GM18868 (cell line): ENCODE results near the gene NCBP2.
"Not testable (repeated sequence)": the region's sequence is repeated elsewhere in the genome, so short reads cannot be mapped to it uniquely, and the experiment has no call there.

Experiments used
- ATAC-seq: cut with Tn5 transposase; IDR thresholded peaks from one replicate; pipeline ENCODE4 v1.9.1; 2021; ENCODE audit warnings: mild to moderate bottlenecking, moderate library complexity; ENCODE audit not compliant: unreplicated experiment

Gene NCBP2

DNA sequence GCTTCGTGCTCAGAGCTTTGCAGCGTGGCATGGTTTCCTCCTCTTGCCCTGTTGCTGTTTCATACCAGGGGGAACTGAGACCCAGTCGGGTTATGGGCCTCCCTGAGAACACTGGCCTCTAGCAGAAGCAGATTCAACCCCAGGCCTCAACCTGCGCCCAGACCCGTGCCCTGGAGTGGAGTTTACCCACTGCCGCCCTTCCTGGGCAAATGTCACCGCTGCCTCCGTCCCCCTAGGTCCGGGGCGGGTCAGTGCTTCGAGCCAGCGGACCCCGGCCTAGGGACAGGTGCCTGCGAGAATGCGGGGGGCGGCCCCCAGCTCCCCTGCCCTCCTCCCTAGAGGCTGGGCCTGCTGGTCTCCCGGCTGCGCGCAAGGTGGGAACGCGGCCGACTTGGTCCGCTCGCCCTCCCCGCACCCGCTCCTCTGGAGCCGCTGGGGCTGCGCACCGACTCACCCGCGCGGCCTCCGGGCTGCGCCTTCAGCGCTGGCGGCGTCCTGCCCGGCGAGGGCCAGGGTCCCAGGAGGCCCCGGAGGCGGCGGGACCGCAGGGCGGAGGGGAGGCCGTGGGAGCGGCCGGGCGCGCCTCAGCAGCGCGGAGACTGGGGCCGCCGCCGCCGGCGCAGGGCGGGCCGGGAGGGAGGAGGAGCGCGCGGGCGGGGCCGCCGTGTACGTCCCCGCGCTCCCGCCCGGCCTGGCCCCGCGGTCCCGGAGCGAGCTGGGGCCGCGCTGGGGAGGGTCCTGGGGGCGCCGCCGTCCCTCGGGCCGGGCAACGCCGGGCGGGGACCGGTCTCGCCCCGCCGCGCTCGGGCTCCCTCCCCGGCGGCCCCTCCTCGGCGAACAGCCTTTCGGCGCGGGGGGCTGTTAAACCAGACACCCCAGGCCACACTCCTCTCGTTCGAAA lies 26.2 kb upstream of the NCBP2 start, which contains the start of gene PIGZ:
PIGZ (minus strand) TSS at position 601 of the 901 bp plus-strand sequence. CDS start 16,802 bp downstream, outside the sequence.
- ATAC-seq, result peak; percentile 62

DNA sequence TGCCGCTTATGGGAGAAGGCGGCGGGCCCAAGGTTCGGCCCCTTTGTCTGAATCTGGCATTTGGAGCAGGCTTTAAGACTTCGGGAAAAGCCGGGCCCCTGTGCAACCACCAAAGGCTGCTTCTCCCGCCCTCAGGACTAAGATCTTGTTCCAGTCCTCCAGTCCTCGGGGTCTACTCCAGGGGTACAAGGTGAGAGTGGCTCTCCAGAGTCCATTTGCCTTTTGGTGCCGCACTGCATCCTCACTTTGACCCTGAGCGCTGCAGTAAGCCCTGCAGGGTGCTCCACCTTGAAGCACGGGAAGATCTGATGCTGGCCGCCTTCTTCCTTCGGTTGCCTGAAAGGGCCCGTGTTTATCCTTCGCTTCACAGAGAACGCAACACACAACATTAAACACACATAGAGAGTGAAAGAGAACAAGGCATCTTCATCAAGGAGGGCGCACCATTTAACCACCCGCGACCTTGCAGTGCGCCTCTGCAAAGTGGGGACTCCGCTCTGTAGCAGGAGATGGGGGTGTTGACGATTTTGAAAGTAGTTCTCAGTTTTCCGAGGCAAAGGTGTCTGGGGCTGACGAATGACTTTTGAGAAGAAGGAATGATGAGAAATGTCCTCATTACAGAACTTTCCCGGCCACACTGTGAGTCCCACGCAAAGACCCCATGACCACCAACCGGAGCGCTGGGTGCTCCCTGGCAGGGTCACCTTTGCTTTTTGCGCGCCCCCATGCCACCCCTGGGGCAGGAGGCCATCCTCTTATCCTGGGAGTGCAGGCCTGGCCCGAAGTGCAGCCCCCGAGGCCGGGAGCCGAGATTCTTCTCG lies 25.3 kb upstream of the NCBP2 start:
- no peak for ATAC-seq

DNA sequence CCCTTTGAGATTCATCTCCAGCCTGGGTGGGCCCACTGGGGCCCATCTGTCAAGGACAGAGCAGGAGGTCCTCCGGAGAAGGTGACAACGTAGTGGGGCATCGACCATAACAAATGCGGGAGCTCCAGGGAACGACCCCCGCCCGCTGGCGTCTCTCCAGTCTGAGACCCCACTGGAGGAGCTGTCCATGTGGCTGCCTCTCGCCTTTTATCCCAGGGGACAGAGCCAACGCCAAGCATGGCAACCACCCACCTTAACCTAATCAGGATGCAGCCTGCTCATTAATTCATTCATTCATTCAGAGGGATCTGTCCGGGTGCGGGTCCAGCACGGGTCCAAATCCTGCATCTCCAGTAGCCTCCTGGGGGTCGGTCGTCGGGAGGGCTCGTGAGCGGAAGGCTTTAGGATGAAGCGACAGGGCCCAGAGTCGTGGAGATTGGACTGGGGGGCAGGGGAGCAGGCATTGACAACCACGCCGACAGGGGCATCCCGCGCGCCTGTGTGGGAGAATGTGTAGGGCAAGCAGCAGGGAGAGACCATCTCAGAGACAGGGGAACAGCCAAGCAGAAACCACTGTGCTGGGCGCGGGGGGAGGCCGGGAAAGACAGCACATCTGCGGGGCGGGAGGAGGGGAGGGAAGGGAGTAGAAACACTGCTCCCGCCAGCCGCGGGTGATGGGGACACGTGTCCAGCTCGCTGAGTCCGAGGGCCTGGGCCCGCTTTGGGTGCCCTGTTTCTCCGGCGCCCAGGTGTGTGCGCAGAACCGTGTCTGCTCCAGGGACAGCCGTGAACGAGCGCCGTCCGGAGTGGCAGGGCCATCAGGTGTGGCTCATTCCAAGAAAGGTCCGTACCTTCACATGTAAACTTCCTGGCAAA lies 24.4 kb upstream of the NCBP2 start:
- ATAC-seq, result no peak

DNA sequence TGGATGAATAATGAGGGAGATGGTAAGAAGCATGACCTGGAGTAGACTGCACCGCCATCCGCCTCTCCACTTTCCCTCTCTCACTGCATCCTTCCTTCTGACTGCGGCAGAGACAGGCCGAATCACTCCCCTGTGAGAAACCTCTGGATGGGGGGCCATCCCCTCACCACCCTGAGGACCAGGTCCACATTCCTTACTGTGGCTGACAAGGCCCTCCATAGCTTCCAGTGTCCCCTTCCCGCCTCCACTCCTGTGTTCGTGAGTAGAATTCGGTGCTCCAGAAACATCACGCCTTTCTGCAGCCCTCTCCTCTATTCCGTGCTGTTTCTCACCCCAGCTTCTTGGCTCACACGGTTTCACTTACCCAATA lies 23.5 kb upstream of the NCBP2 start:
- ATAC-seq, result no peak

DNA sequence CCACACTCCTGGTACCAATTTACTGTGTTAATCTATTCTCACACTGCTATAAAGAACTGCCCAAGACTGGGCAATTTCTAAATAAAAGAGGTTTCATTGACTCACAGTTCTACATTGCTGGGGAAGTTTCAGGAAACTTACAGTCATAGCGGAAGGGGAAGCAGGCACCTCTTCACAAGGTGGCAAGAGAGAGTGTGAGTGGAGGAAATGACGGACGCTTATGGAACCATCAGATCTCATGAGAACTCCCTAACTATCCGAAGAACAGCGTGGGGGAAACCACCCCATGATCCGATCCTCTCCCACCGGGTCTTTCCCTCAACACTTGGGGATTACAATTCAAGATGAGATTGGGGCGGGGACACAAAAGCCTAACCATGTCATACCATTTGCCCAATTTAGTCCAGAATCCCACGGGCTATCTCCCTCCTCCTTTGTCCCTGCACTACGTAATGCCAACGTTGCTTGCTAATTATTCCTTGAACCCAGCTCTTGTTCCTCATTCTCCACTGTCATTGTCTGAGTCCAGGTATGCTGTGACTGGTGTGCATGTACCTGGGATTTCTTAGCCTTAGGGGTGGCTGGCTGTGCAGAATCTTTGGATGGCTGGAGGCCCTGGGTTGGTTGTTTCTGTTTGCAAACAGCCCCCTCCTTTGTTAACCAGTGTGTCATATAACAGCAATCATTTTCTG lies 22.9 kb upstream of the NCBP2 start:
- ATAC-seq, result no peak

DNA sequence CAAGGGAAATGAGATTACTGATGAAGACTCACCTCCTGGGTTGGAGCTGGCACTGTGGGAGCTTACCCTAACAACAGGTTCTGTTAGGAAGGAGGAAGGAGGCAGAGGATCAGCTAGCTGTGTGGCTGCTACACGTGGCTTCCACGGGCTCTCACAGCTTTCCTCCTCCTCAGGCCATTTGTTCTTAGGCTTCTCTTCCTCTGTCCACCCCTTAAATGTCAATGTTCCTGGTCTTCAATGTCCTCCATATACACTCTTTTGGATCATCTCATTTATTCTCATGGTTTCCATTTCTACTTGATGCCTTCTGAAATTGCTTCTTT lies 21.3 kb upstream of the NCBP2 start:
- ATAC-seq, result no peak

DNA sequence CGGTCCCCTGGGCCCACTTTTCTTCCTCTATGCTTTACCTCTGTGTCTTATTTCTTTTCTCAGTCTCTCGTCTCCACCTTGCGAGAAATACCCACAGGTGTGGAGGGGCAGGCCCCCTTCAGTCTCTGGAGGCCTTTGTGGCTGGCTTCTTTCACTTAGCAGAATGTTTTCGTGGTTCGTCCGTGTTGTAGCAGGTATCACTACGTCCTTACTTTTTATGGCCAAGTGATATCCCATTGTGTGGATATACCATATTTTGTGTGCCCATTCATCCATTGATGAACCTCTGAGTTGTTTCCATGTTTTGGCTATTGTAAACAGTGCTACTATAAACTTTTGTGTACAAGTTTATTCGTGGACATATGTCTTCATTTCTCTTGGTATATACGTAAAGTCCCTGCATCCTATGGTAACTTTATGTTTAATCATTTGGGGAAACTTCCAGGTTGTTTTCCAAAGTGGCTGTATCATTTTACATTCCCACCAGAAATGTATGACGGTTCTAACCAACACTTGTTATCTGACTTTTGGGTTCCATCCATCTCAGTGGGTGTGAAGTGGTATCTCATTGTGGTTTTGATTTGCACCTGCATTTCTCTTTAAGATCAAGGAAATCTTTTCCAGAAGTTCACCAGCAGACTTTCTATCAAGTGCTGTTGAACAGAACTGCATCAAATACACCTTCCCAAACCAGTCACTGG lies 20.8 kb upstream of the NCBP2 start:
- ATAC-seq, result no peak

DNA sequence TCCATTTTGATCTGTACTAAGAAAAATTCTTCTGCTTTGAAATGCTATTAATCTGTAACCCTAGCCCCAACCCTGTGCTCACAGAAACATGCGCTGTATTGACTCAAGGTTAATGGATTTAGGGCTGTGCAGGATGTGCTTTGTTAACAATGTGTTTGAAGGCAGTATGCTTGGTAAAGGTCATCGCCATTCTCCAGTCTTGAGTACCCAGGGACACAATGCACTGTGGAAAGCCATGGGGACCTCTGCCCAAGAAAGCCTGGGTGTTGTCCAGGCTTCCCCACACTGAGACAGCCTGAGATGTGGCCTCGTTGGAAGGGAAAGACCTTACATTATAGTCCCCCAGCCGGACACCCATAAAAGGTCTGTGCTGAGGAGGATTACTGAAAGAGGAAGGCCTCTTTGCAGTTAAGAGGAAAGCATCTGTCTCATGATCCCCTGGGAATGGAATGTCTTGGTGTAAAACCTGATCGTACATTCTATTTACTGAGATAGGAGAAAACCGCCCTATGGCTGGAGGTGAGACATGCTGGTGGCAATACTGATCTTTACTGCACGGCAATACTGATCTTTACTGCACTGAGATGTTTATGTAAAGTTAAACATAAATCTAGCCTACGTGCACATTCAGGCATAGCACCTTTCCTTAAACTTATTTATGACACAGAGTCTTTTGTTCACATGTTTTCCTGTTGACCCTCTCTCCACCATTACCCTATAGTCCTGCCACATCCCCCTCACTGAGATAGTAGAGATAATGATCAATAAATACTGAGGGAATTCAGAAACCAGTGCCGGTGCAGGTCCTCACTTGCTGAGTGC lies 20.0 kb upstream of the NCBP2 start:
- ATAC-seq, result no peak

DNA sequence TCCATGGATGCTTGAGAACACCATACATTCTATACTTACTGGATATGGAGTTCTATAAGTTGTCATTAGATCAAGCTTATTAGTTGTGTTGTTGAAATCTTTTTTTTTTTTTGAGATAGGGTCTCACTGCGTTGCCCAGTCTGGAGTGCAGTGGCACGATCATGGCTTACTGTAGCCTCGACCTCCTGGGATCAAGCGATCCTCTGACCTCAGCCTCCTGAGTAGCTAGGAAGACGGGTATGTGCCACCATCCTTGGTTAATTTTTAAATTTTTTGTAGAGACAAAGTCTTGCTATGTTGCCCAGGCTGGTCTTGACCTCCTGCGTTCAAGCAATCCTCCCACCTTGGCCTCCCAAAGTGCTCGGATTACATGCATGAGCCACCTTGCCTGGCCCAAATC lies 12.5 kb upstream of the NCBP2 start:
- no peak for ATAC-seq

DNA sequence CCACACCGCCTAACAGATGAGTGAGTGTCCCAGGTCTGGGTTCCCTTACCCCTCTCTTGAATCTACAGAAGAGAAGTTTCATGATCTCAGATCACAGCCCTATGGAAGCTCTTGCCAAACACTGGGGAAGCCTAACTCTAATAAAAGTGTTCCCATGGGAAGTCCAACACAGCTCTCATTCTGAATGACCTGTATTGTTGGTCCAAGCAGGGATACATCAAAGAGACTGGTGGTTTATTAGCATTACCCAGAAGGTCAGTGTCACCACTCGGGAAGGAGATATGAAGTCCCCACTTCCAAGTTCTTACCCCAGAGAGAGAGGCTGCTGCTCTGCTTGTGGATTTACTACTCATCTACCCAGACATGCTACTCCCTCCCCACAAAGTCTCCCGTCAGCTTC lies 9.0 kb upstream of the NCBP2 start:
- ATAC-seq, result no peak

DNA sequence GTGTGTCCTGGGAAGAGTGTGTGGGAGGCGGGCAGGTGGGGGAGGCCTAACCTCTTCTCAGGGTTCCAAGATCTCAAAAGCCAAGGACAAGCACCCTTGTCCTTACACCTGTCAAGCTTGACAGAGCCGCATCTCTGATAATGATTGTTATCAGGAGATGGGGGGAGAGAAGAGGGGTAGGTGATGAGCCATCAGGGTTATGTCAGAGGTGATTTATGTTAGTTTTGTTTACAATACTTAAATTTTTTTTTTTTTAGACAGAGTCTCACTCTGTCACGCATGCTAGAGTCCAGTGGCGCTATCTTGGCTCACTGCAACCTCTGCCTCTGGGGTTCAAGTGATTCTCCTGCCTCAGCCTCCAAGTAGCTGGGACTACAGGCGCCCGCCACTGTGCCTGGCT lies 7.4 kb upstream of the NCBP2 start:
- ATAC-seq, result no peak

DNA sequence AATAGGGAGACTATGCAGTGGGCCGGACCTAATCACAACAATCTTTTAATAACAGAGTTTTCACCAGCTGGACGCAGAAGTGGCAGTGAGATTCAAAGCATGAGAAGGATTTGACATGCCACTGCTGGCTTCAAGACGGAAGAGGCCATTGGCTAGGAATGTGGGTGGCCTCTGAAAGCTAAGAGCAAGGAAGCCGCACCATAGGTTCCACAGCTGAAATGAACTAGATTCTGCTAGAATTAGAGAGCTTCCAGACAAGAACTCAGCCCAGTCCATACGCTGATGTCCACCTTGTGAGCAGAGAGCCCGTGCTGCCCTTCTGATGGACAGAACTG lies 6.9 kb upstream of the NCBP2 start:
- no peak for ATAC-seq

DNA sequence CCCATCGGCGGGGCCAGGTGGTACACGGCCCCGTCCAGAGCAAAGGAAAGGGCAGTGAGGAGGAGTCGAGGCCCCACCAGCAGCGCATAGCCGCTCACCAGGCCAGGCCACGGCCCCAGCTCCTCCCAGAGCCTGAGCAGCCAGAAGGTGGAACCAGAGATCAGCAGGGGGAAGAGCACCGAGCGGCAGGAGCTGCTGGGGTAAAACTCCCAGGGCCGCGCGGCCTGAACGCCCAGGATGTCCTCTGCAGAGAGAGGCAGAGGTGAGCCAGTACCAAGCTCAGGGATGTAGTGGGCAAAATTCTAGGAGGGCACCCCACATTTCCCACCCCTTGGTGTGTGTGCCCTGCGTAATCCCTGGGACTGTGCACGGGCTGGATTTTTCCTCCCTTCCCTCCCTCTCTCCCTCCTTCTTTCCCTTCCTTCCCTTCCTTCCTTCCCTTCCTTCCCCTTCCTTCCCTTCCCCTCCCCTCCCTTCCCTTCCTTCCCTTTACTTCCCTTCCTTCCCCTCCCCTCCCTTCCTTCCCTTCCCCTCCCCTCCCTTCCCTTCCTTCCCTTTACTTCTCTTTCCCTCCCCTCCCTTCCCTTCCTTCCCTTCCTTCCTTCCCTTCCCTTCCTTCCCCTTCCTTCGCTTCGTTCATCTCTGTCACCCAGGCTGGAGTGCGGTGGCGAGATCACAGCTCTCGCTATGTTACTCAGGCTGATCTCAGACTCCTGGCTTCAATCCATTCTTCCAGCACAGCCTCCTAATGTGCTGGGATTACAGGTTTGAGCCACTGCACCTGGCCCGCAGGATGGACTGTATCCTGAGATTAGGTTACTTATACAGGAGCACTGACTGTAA lies 6.3 kb upstream of the NCBP2 start:
- ATAC-seq, result no peak

DNA sequence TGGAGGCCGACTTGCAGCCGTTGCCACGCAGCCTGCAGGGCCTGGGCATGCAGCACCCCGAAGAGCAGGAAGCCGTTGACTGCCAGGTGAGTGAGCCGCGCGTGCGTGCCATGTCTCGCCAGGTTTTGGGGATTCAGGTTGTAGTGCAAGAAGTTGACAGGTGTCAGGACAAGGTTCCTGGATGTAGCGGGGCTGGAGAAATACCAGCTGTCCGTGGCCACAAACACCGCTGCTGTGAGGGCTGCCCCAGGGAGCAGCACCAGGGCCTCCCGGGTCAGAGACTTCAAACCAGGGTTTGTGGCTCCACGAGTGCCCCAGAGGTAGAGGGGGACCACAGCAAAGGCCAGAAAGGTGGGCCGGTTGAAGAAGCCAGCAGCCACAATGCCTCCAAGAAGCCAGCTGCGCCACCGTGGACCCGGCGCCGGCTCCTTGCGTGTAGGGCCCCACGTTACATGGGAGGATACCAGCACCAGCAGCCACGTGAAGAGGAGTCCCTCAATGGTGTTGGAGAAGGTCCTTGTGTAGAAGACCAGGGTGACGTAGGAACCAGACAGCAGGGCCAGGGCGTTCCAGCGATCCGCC lies 5.6 kb upstream of the NCBP2 start:
- ATAC-seq, result no peak

DNA sequence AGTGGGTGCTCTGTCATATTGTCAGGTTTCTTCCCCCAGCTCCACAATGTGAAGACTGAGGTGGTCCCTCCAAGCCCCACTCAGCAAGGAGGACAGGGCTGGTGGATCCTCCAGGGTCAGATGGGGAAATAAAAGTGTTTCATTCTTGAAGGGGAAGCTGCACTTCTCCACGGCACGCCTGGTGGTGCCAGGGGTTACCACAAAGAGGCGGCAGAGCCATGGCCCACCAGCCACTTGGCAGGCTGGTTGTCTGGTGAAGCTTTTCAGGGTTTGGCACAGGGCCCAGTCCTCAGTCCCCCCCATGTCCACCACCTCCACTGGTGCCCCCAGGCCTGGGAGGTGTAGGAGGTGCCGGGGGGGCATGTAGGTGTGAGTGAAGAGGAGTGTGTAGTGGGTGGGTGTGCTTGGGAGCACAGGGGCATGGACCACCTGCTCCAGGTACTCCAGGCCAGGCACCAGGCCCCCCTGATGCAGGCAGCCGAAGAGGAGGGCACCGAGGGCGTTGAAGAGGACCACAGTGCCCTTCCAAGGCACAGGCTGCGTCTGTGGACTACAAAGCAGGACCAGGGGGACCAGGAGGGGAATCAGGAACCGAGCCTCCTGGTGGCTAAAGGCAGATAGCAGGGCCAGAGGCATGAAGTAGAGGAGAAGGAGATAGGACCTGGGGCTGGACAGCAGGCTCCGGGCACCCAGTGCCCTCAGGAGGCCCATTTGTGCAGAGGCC lies 5.0 kb upstream of the NCBP2 start:
- ATAC-seq, result no peak

DNA sequence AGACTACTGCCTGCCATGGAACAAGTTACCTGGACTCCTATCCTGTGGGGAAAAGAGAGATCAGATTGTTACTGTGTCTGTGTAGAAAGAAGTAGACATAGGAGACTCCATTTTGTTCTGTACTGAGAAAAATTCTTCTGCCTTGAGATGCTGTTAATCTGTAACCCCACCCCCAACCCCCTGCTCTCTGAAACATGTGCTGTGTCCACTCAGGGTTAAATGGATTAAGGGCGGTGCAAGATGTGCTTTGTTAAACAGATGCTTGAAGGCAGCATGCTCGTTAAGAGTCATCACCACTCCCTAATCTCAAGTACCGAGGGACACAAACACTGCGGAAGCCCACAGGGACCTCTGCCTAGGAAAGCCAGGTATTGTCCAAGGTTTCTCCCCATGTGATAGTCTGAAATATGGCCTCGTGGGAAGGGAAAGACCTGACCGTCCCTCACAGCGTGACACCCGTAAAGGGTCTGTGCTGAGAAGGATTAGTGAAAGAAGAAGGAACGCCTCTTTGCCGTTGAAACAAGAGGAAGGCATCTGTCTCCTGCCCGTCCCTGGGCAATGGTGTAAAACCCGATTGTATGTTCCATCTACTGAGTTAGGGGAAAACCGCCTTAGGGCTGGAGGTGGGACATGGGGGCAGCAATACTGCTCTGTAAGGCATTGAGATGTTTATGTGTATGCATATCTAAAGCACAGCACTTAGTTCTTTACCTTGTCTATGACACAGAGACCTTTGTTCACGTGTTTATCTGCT lies 1.9 kb upstream of the NCBP2 start:
- ATAC-seq, result not testable (repeated sequence)

DNA sequence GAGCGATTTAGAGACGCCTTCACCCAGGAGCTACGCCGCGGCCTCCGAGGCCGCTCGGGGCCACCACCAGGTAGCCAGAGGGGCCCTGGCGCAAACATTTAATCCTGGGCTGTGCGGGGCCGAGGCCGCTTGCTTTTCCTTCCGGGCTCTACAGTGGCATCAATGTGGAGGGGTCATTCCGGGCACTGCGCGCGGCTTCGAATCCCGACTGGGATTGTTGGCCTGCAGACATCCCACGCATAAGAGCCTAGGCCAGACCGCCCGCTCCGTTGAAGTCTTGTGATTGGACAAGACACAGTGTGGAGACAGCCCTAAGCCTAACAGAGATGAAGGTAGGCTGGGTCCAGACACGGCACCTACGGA lies 568 bp upstream of the NCBP2 start:
- no peak for ATAC-seq
